ENCODE results near the gene MGAT4C. TPM values are rescaled to one million over a fixed set of nuclear protein-coding genes. Genes with fewer than 3 reads are reported as not detected.

MGAT4C gene
- total RNA-seq, 2 donors from 2014 or later, result 0.11 to 1.8 TPM

DNA sequence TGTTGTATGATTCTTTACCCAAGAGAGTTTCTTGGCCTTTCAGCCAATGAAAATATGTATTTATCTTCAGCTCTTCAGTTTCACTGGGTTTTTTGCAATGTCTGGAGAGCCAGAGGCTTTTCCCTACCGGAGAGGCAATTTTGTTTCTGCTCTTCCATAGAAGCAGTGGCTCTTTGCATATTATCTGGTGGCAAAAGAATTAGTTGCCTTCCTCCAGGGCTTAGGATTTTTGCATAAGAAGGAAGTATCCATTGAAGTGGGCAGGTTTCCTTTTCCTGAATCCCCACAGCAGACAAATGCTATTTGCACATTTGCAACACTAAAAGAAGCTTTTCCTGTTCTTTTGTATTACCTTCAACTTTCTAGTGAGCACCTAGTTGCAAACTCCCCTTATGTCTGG is 306.9 kb downstream of the MGAT4C start:
- H3K27ac Mint-ChIP-seq, result peak overlapping the region; percentile 85
- H3K36me3 Mint-ChIP-seq (ENCODE audit: low read depth), result peaks cover 9% of the 10 kb centered on the region
- Histone ChIP-seq H3K27ac (ENCODE audit: low read depth, low read length) (no peak overlapping the region), H3K4me3 (ENCODE audit: low read length) (no peak overlapping the region), H3K36me3 (ENCODE audit: control insufficient read depth, insufficient read depth, low read length) (no peaks in the 10 kb centered on the region), H3K9ac (ENCODE audit: extremely low read depth, low read length, poor library complexity, severe bottlenecking) (no peak overlapping the region), H3K9me3 (ENCODE audit: control insufficient read depth, low read length) (peaks cover 10% of the 10 kb centered on the region), H3K4me1 (ENCODE audit: control insufficient read depth, insufficient read depth, low read length) (no peaks in the 10 kb centered on the region), H3K27me3 (ENCODE audit: control insufficient read depth, insufficient read depth, low read length, poor library complexity, severe bottlenecking) (no peaks in the 10 kb centered on the region)
- TF ChIP-seq, protein P1, sequence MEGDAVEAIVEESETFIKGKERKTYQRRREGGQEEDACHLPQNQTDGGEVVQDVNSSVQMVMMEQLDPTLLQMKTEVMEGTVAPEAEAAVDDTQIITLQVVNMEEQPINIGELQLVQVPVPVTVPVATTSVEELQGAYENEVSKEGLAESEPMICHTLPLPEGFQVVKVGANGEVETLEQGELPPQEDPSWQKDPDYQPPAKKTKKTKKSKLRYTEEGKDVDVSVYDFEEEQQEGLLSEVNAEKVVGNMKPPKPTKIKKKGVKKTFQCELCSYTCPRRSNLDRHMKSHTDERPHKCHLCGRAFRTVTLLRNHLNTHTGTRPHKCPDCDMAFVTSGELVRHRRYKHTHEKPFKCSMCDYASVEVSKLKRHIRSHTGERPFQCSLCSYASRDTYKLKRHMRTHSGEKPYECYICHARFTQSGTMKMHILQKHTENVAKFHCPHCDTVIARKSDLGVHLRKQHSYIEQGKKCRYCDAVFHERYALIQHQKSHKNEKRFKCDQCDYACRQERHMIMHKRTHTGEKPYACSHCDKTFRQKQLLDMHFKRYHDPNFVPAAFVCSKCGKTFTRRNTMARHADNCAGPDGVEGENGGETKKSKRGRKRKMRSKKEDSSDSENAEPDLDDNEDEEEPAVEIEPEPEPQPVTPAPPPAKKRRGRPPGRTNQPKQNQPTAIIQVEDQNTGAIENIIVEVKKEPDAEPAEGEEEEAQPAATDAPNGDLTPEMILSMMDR (conservative IDR thresholded peaks at IDR 0.05), result no peak
- H3K4me1 Mint-ChIP-seq, result peaks cover 24% of the 10 kb centered on the region
- peaks cover 17% of the 10 kb centered on the region for H3K9me3 Mint-ChIP-seq
- no peak overlapping the region for H3K4me3 Mint-ChIP-seq
- no peaks in the 10 kb centered on the region for H3K27me3 Mint-ChIP-seq (ENCODE audit: insufficient read depth)
- WGBS, 2 experiments (ENCODE audit: insufficient coverage in 1 of 2, insufficient read length in 1 of 2), result 0 to 10% methylated on average over 1 of the region's 1 CpG
- DNase-seq, result peak; percentile 54

GRCh38 chr12:85948340-85948739 is 307.9 kb downstream of the MGAT4C start:
- peaks cover 24% of the 10 kb centered on the region for H3K4me1 Mint-ChIP-seq

GRCh38 chr12:85947286-85947685 is 308.9 kb downstream of the MGAT4C start:
- peaks cover 17% of the 10 kb centered on the region for H3K9me3 Mint-ChIP-seq
- no peak overlapping the region for H3K27ac ChIP-seq (ENCODE audit: low read depth, low read length)
- no peaks in the 10 kb centered on the region for H3K27me3 Mint-ChIP-seq (ENCODE audit: insufficient read depth)
- H3K4me1 ChIP-seq (ENCODE audit: control insufficient read depth, insufficient read depth, low read length), result no peaks in the 10 kb centered on the region
- 92 to 96% methylated on average over 10 to 12 of the region's 12 CpGs for WGBS, 2 experiments (ENCODE audit: insufficient coverage in 1 of 2, insufficient read length in 1 of 2)
- no peak overlapping the region for H3K9ac ChIP-seq (ENCODE audit: extremely low read depth, low read length, poor library complexity, severe bottlenecking)
- peaks cover 10% of the 10 kb centered on the region for H3K9me3 ChIP-seq (ENCODE audit: control insufficient read depth, low read length)
- TF ChIP-seq, protein P1 (conservative IDR thresholded peaks at IDR 0.05), result no peak
- peak; percentile 47 for DNase-seq
- H3K36me3 Mint-ChIP-seq (ENCODE audit: low read depth), result peaks cover 9% of the 10 kb centered on the region
- no peak overlapping the region for H3K4me3 Mint-ChIP-seq
- no peak overlapping the region for H3K4me3 ChIP-seq (ENCODE audit: low read length)
- H3K27me3 ChIP-seq (ENCODE audit: control insufficient read depth, insufficient read depth, low read length, poor library complexity, severe bottlenecking), result no peaks in the 10 kb centered on the region
- peaks cover 21% of the 10 kb centered on the region for H3K4me1 Mint-ChIP-seq
- no peak overlapping the region for H3K27ac Mint-ChIP-seq
- H3K36me3 ChIP-seq (ENCODE audit: control insufficient read depth, insufficient read depth, low read length), result no peaks in the 10 kb centered on the region

More at GRCh38 chr12:85948340-85948739, 307.9 kb downstream of the MGAT4C start:
- Histone ChIP-seq H3K4me1 (ENCODE audit: control insufficient read depth, insufficient read depth, low read length) (no peaks in the 10 kb centered on the region), H3K27ac (ENCODE audit: low read depth, low read length) (no peak overlapping the region), H3K36me3 (ENCODE audit: control insufficient read depth, insufficient read depth, low read length) (no peaks in the 10 kb centered on the region), H3K9me3 (ENCODE audit: control insufficient read depth, low read length) (peaks cover 10% of the 10 kb centered on the region), H3K9ac (ENCODE audit: extremely low read depth, low read length, poor library complexity, severe bottlenecking) (no peak overlapping the region), H3K4me3 (ENCODE audit: low read length) (no peak overlapping the region), H3K27me3 (ENCODE audit: control insufficient read depth, insufficient read depth, low read length, poor library complexity, severe bottlenecking) (no peaks in the 10 kb centered on the region)
- Mint-ChIP-seq H3K27me3 (ENCODE audit: insufficient read depth) (no peaks in the 10 kb centered on the region), H3K36me3 (ENCODE audit: low read depth) (peaks cover 9% of the 10 kb centered on the region), H3K27ac (no peak overlapping the region), H3K9me3 (peaks cover 17% of the 10 kb centered on the region), H3K4me3 (no peak overlapping the region)
- DNase-seq, result no peak
- TF ChIP-seq, protein P1 (conservative IDR thresholded peaks at IDR 0.05), result no peak
- 80 to 100% methylated on average over 1 of the region's 1 CpG for WGBS, 2 experiments (ENCODE audit: insufficient coverage in 1 of 2, insufficient read length in 1 of 2)
